GM12872 (cell line): ENCODE results near the gene ROGDI.

Source experiments
- CTCF ChIP-seq: IDR thresholded peaks from 3 replicates; pipeline ENCODE4 v1.5.1; 2011; ENCODE audit warnings: low read depth, mild to moderate bottlenecking, low read length, moderate library complexity; ENCODE audit not compliant: insufficient read depth

Gene ROGDI

GRCh38 chr16:4795828-4796572, 6.4 kb downstream of the ROGDI start:
- TF ChIP-seq CTCF: no peak

- no peak for TF ChIP-seq CTCF
Observed at GRCh38 chr16:4795181-4795827, 7.1 kb downstream of the ROGDI start, which contains the start of gene SMIM22. Gene SMIM22 (plus strand): TSS chr16:4795369. CDS start chr16:4795735, 366 bp downstream.

GRCh38 chr16:4792951-4793513, 9.4 kb downstream of the ROGDI start:
- TF ChIP-seq CTCF: no peak

GRCh38 chr16:4790871-4791270, 11.6 kb downstream of the ROGDI start:
- no peak for TF ChIP-seq CTCF

GRCh38 chr16:4790261-4790660, 12.2 kb downstream of the ROGDI start:
- no peak for TF ChIP-seq CTCF

GRCh38 chr16:4788910-4789309, 13.5 kb downstream of the ROGDI start:
- no peak for TF ChIP-seq CTCF

- TF ChIP-seq CTCF: no peak
Observed at GRCh38 chr16:4788489-4788889, 13.9 kb downstream of the ROGDI start.
